ENCODE data around the gene TMEM101. TPM values are rescaled to one million over a fixed set of nuclear protein-coding genes. Genes with fewer than 3 reads are reported as not detected.

TMEM101 gene
- total RNA-seq (2014; rRNA removed; shearing (Covaris generic)) (25.5 and 45.4 TPM in 2 replicates), polyA plus RNA-seq (2016; fragmentation: Nextera tagmentation; extraction: Ambion mirVana) (24.4 and 25.0 TPM in 2 replicates)

DNA sequence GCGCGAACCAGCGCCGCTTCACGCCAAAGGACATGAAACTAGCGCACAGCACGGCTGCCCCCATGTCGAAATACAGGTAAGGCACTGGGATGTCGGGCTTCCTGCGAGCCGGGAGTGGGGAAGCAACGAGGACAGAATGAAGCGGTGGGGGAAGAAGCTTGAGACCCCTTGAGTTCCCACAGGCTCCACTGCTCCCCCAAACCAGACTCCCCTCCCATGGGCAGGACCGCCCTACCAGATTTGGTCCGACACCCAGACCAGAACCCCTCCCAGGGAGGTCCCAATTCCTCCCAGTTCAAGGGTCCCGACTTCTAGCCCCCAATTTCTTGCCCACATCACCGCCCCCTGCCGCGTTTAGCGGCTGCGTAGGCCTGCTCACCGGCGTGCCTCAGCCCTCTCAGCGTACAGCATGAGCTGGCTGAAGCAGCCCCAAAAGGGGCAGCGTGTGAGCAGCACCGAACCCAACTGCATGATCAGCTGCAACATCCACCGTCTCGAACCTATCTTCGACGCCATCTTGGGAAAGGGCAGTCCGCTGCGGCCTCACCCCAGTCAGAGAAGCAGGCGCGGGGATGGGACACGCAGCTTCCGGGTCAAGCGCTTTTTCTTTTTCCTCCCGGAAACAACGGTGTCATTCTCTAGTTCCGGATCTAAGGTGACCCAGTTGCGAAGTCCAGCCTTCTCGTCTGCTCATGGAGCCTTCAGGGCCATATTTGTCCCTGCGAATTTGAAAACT, at the start of gene TMEM101:
Gene TMEM101, minus strand, starts transcription at position 527 of the 736 bp plus-strand sequence. Its CDS starts 11 bp downstream, at position 516.
- peak within 1 kb of the TSS; percentile 96 for H3K9ac ChIP-seq
- peak within 1 kb of the TSS; percentile 97 for H2AFZ ChIP-seq
- H3K4me2 ChIP-seq (ENCODE audit: unreplicated experiment), result peak within 1 kb of the TSS; percentile 95
- peaks cover 10% of the 10 kb centered on the region for H3K79me2 ChIP-seq (ENCODE audit: insufficient read depth)
- peak within 1 kb of the TSS; percentile 65 for H3K27ac ChIP-seq
- H3F3A ChIP-seq (ENCODE audit: insufficient read depth), result no peaks in the 10 kb centered on the region
- TF ChIP-seq EZH2phosphoT487 (IDR thresholded peaks at IDR 0.05; ENCODE audit: insufficient read depth, low read depth), result no peak
- in situ Hi-C loops (cut with MboI), result no loop called here
- H3K4me3 ChIP-seq, result peak within 1 kb of the TSS; percentile 100
- DNase-seq, result peak; percentile 97
- 2% methylated on average over 43 of the region's 43 CpGs for WGBS, 2 experiments (ENCODE audit: low coverage in 1 of 2, low lambda C conversion rate in 2 of 2, missing lambda C conversion rate in 2 of 2)
- H3K27me3 ChIP-seq (replicated peaks; ENCODE audit: insufficient read depth), result no peaks in the 10 kb centered on the region
- no peaks in the 10 kb centered on the region for H4K20me1 ChIP-seq (ENCODE audit: insufficient read depth)
- H3K9me3 ChIP-seq (ENCODE audit: low read depth), result no peaks in the 10 kb centered on the region
- no peaks in the 10 kb centered on the region for H3K9me2 ChIP-seq (ENCODE audit: insufficient read depth)
- H3K4me1 ChIP-seq (ENCODE audit: insufficient read depth), result 0 out of 2 replicates have a peak, but pooled peaks cover 6% of the 10 kb centered on the region
- no peaks in the 10 kb centered on the region for H3K36me3 ChIP-seq (ENCODE audit: low read depth)

DNA sequence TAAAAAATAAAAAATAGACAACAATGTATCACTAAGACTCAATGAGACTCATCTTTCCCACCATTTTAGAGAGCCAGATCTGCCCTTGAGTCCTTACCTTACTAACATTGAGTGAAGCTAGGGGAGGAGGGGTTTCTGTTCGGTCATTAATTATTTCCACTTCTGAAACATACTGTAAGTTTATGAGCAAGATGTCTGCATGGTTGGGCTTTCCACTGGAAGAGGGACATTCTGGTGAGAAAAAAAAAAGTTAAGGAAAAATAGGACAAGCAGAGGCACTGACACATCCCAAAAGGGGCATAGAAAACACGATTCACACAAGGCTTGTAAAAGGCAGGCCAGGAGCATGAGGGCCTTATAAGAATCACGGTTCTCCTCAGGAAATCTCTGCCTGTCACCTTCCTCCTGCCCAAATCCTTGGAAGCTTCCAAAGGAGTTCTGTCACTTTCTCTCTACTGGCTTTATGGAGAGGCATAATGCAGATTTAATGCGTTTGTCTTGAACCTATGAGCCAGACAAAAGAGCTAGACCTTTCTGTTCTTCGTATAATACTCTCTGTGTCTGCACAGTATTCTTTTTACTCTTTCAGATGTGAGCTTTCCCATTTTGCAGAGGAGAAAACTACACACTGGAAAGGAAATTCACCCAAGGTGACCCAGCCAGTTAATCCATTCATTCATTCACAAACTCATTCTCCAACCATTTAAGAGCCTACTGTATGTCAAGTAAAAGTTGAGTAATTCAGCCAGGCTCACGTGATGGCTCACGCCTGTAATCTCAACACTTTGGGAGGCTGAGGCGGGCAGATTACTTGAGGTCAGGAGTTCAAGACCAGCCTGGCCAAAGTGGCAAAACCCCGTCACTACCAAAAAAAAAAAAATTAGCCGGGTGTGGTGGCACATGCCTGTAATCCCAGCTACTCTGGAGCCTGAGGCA, 49.2 kb upstream of the TMEM101 start:
- DNase-seq, result no peak
- Histone ChIP-seq H2AFZ (no peak overlapping the region), H3K9me2 (ENCODE audit: insufficient read depth) (no peaks in the 10 kb centered on the region), H3K4me3 (no peak overlapping the region), H4K20me1 (ENCODE audit: insufficient read depth) (no peaks in the 10 kb centered on the region), H3K79me2 (ENCODE audit: insufficient read depth) (peaks cover 89% of the 10 kb centered on the region), H3F3A (ENCODE audit: insufficient read depth) (peaks cover 46% of the 10 kb centered on the region), H3K36me3 (ENCODE audit: low read depth) (peaks cover 27% of the 10 kb centered on the region), H3K27ac (no peak overlapping the region), H3K9me3 (ENCODE audit: low read depth) (no peaks in the 10 kb centered on the region), H3K4me2 (ENCODE audit: unreplicated experiment) (no peak overlapping the region), H3K9ac (no peak overlapping the region), H3K4me1 (ENCODE audit: insufficient read depth) (peaks cover 25% of the 10 kb centered on the region), H3K27me3 (replicated peaks; ENCODE audit: insufficient read depth) (no peaks in the 10 kb centered on the region)
- no peak for TF ChIP-seq EZH2phosphoT487 (IDR thresholded peaks at IDR 0.05; ENCODE audit: insufficient read depth, low read depth)
- no peak for TF ChIP-seq EZH2 (IDR thresholded peaks at IDR 0.05; ENCODE audit: insufficient read depth, poor library complexity, severe bottlenecking)
- in situ Hi-C loops (cut with MboI), result no loop called here
- WGBS, 2 experiments (ENCODE audit: low coverage in 1 of 2, low lambda C conversion rate in 2 of 2, missing lambda C conversion rate in 2 of 2), result 73% methylated on average over 10 of the region's 10 CpGs

DNA sequence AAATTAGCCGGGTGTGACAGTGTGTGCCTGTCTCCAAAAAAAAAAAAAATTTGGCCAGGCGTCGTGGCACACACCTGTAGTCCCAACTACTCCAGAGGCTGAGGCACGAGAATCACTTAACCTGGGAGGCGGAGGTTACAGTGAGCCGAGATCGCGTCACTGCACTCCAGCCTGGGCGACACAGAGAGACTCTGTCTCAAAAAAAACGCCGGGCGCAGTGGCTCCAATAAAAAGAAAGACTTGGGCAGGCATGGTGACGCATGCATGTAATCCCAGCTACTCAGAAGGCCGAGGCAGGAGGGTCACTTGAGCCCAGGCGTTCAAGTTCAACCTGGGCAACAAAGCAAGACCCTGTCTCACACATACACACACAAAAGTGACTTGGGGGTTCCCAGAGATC, 48.1 kb upstream of the TMEM101 start:
- H3K9me2 ChIP-seq (ENCODE audit: insufficient read depth), result no peaks in the 10 kb centered on the region

DNA sequence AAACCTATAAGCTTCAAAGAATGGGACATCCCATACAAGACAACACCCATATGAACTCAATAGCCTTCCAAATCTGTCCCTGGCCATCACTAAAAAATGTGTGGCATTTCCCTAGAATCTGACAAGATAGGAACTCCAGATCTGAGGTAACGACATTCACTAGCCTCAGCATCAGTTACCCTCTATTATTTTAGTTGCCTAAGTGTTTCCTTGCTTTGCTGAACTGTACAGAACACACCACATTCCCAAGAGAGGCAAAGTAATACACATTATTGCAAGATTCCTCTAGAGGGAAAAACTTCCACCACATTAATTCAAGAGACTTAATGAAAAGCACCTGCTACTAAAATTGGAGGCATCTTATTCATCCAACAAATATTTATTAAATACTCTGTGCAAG, 46.7 kb upstream of the TMEM101 start:
- peak overlapping the region; percentile 28 for H3K4me2 ChIP-seq (ENCODE audit: unreplicated experiment)

More for the DNA sequence above, 48.1 kb upstream of the TMEM101 start:
- peaks cover 25% of the 10 kb centered on the region for H3K4me1 ChIP-seq (ENCODE audit: insufficient read depth)
- H2AFZ ChIP-seq, result no peak overlapping the region
- peaks cover 35% of the 10 kb centered on the region for H3K36me3 ChIP-seq (ENCODE audit: low read depth)
- WGBS, 2 experiments (ENCODE audit: low coverage in 1 of 2, low lambda C conversion rate in 2 of 2, missing lambda C conversion rate in 2 of 2), result 92 to 94% methylated on average over 15 of the region's 15 CpGs
- peaks cover 99% of the 10 kb centered on the region for H3K79me2 ChIP-seq (ENCODE audit: insufficient read depth)
- no peak overlapping the region for H3K4me3 ChIP-seq
- no peak overlapping the region for H3K9ac ChIP-seq
- H4K20me1 ChIP-seq (ENCODE audit: insufficient read depth), result no peaks in the 10 kb centered on the region
- no peak for DNase-seq
- no peaks in the 10 kb centered on the region for H3K27me3 ChIP-seq (replicated peaks; ENCODE audit: insufficient read depth)
- TF ChIP-seq EZH2phosphoT487 (IDR thresholded peaks at IDR 0.05; ENCODE audit: insufficient read depth, low read depth) (no peak), EZH2 (IDR thresholded peaks at IDR 0.05; ENCODE audit: insufficient read depth, poor library complexity, severe bottlenecking) (no peak)
- H3F3A ChIP-seq (ENCODE audit: insufficient read depth), result peaks cover 46% of the 10 kb centered on the region
- in situ Hi-C loops (cut with MboI), result no loop called here
- no peak overlapping the region for H3K27ac ChIP-seq
- H3K4me2 ChIP-seq (ENCODE audit: unreplicated experiment), result no peak overlapping the region
- H3K9me3 ChIP-seq (ENCODE audit: low read depth), result no peaks in the 10 kb centered on the region

More for the DNA sequence above, 46.7 kb upstream of the TMEM101 start:
- Histone ChIP-seq H3K79me2 (ENCODE audit: insufficient read depth) (peaks cover 100% of the 10 kb centered on the region), H3K27me3 (replicated peaks; ENCODE audit: insufficient read depth) (no peaks in the 10 kb centered on the region), H3K9ac (peak overlapping the region; percentile 20; the same call in 1 of the 2 replicates), H3K27ac (peak overlapping the region; percentile 58), H3K9me3 (ENCODE audit: low read depth) (no peaks in the 10 kb centered on the region), H2AFZ (no peak overlapping the region), H3F3A (ENCODE audit: insufficient read depth) (peaks cover 37% of the 10 kb centered on the region), H3K4me1 (ENCODE audit: insufficient read depth) (peaks cover 18% of the 10 kb centered on the region), H3K4me3 (0 out of 2 replicates have a peak overlapping the region, but pooled peaks have one; percentile 21), H3K36me3 (ENCODE audit: low read depth) (peaks cover 35% of the 10 kb centered on the region), H3K9me2 (ENCODE audit: insufficient read depth) (no peaks in the 10 kb centered on the region), H4K20me1 (ENCODE audit: insufficient read depth) (no peaks in the 10 kb centered on the region)
- peak; percentile 66 for DNase-seq
- in situ Hi-C loops (cut with MboI), result no loop called here
- TF ChIP-seq EZH2phosphoT487 (IDR thresholded peaks at IDR 0.05; ENCODE audit: insufficient read depth, low read depth) (no peak), EZH2 (IDR thresholded peaks at IDR 0.05; ENCODE audit: insufficient read depth, poor library complexity, severe bottlenecking) (no peak)
- 4 to 5% methylated on average over 1 of the region's 1 CpG for WGBS, 2 experiments (ENCODE audit: low coverage in 1 of 2, low lambda C conversion rate in 2 of 2, missing lambda C conversion rate in 2 of 2)
